Thymus (tissue), 11 donors: ENCODE data around the gene PAGR1. TPM values are rescaled to one million over a fixed set of nuclear protein-coding genes. Genes with fewer than 3 reads are reported as not detected.

ENCODE experiments used
- DNase-seq, 9 donors: peaks; one replicate each; pipeline ENCODE4 v3.0.0-alpha.2; 2013; ENCODE audit warnings: low spot score in 9 of 9, low read depth in 6 of 9, missing footprints in 1 of 9
- H3K27ac ChIP-seq, 2 donors: one replicate each; pipeline ENCODE4 v1.5.1; 2013; ENCODE audit warnings: control low read depth in 1 of 2, low read depth in 1 of 2, low read length in 1 of 2, mild to moderate bottlenecking in 1 of 2, moderate library complexity in 1 of 2
- H3K27me3 ChIP-seq, 2 donors: one replicate each; pipeline ENCODE4 v1.5.1; 2013; ENCODE audit warnings: low read length in 1 of 2; ENCODE audit not compliant: control insufficient read depth in 2 of 2, insufficient read depth in 1 of 2
- H3K36me3 ChIP-seq, 2 donors: one replicate each; pipeline ENCODE4 v1.5.1; 2013; ENCODE audit warnings: low read length in 1 of 2, mild to moderate bottlenecking in 1 of 2, moderate library complexity in 1 of 2; ENCODE audit not compliant: control insufficient read depth in 2 of 2, insufficient read depth in 2 of 2
- H3K4me1 ChIP-seq, 2 donors: one replicate each; pipeline ENCODE4 v1.5.1; 2013; ENCODE audit warnings: low read length in 2 of 2; ENCODE audit not compliant: control insufficient read depth in 2 of 2, insufficient read depth in 2 of 2
- H3K4me3 ChIP-seq, 2 donors: one replicate each; pipeline ENCODE4 v1.5.1; 2013; ENCODE audit warnings: low read length in 2 of 2, control low read depth in 1 of 2, mild to moderate bottlenecking in 1 of 2
- H3K9me3 ChIP-seq, 2 donors: one replicate each; pipeline ENCODE4 v1.5.1; 2013; ENCODE audit warnings: low read length in 1 of 2, mild to moderate bottlenecking in 1 of 2; ENCODE audit not compliant: control insufficient read depth in 2 of 2, insufficient read depth in 1 of 2
- WGBS: extraction: QIAGEN DNeasy Blood & Tissue Kit; methylation state at CpG from one replicate; pipeline ENCODE4 v1.1.7; 2013; 5-methylcytosine and 5-hydroxymethylcytosine counted together
- polyA plus RNA-seq: library from polyadenylated mRNA; stranded (reverse); fragments of 200-250 nt; gene quantifications from one replicate; pipeline ENCODE4 v1.2.3, GENCODE V29; 2013
- total RNA-seq: library from RNA; stranded (reverse); fragments of 120-200 nt; gene quantifications from one replicate; pipeline ENCODE4 v1.2.4, GENCODE V29; 2013
- donor health status: healthy.

The PAGR1 gene
- total and polyA plus RNA-seq, 2 donors: 36.0 to 44.4 TPM

DNA sequence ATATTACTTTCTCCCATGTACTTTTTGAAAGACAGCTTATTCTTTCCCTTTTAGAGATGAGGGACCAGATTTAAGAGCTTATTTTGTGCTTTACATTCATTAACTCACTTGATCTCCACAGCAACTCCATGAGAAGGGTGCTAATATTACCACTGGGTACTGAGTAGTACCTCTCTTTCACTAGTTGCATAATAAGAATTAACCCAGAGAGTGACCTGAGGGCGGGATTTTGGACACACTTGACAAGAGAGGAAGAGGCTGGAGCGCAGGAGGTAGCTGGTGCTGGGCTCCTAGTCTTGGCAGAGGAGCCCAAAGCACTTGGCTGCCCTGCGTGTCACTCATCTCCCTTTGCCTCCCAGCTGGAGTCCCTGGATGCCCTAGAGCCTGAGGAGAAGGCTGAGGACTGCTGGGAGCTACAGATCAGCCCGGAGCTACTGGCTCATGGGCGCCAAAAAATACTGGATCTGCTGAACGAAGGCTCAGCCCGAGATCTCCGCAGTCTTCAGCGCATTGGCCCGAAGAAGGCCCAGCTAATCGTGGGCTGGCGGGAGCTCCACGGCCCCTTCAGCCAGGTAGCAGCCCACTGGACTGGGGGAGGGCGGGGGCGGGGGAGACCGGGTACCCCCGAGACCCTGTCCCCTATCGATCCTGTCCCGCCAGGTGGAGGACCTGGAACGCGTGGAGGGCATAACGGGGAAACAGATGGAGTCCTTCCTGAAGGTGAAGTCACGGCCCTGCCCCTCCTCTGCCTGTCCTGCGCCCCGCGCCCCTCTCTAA lies 11.3 kb upstream of the PAGR1 start:
- Histone ChIP-seq H3K36me3 (peaks cover 37 to 71% of the 10 kb centered on the region in 2 donors), H3K4me1 (peaks cover 20 to 40% of the 10 kb centered on the region in 2 donors), H3K4me3 (peak overlapping the region; percentile 80 to 86), H3K9me3 (no peaks in the 10 kb centered on the region), H3K27ac (peak overlapping the region; percentile 98), H3K27me3 (no peaks in the 10 kb centered on the region)
- peak in 1 of 9 donors; percentile 36 for DNase-seq
- 28% methylated on average over 26 of the region's 26 CpGs for WGBS

DNA sequence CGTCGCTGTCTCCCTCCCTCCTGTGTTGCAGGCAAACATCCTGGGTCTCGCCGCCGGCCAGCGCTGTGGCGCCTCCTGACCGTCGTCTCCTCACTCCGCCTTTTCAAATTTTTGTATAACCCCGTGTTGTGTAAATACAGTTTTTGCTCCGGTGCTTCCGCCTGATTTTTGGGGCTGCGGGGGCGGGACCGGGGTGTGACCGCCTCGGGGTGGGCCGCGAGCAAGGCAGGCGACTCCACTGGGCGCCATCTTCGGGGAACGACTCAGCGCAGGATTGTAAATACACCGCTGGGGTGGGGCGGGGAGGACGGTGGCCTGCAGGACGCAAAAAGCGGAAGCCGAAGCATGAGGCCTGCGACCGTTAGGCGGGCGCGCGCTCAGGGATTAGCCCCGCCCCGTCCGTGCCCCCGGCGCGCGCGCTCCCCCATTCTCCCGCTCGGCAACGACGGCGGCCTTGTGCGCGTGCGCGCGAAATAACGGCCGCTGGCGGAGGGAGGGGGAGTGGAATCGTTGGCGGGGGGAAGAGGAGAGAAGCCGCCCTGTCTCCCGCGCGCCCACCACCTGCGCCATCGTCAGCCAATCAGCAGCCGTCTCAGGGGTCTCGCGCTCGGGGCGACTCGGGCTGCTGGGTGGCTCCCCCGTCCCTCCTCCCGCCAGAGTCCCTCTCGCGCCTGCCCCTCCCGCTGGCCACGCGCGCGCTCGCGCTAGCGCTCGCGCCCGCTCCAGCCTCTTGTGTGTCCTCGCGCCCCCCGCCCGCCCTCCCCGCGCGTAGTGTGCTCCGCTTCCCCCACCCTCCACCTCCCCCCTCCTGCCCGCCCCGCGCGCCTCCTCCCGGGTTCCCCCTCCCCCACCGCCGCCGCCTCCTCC lies 10.5 kb upstream of the PAGR1 start:
- under 1% methylated on average over 97 of the region's 103 CpGs for WGBS
- peaks cover 40 to 75% of the 10 kb centered on the region in 2 donors for H3K36me3 ChIP-seq
- peak; percentile 87 to 99 (median 97) for DNase-seq
- H3K27me3 ChIP-seq: peaks cover 0 to 5% of the 10 kb centered on the region in 2 donors
- peak overlapping the region; percentile 80 to 86 for H3K4me3 ChIP-seq
- H3K27ac ChIP-seq: peak overlapping the region; percentile 98
- H3K9me3 ChIP-seq: no peaks in the 10 kb centered on the region
- H3K4me1 ChIP-seq: peaks cover 26 to 48% of the 10 kb centered on the region in 2 donors

DNA sequence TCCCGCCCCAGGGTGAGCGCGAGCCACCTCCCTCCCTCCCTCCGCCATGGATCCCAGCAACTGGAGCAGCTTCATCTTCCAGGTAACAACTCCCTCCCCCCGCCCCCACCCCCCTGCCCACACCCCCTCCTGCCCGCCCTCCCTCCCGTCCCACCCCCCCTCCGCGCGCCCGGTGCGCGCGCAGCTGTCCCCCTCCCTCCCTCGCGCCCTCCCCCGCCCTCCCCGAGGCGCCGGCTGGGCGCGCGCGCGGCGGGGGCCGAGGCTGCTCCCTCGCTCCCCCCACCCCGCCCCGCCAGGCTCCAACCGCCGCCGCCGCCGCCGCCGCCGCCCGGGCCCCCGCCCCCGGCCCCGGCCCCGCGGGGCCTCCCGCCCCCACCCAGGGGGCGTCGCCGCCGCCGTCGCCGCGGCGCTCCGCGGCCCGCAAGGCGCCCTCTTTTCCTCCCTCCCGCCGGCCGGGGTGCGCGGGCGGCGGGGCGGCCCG lies 9.8 kb upstream of the PAGR1 start, which contains the start of gene MAZ:
MAZ (plus strand) TSS at position 431 of the 481 bp plus-strand sequence. CDS start 173 bp downstream, outside the sequence.
- DNase-seq: peak in 3 of 9 donors; percentile 68 to 86 (median 82)
- Histone ChIP-seq H3K9me3 (no peaks in the 10 kb centered on the region), H3K4me1 (peaks cover 30 to 55% of the 10 kb centered on the region in 2 donors), H3K27ac (peak within 1 kb of the TSS; percentile 98), H3K27me3 (peaks cover 0 to 11% of the 10 kb centered on the region in 2 donors), H3K36me3 (peaks cover 37 to 75% of the 10 kb centered on the region in 2 donors), H3K4me3 (peak within 1 kb of the TSS; percentile 80 to 86)
- WGBS: 3% methylated on average over 65 of the region's 67 CpGs

GRCh38 chr16:29806641-29807425 lies 9.1 kb upstream of the PAGR1 start:
- H3K27ac ChIP-seq: peak overlapping the region; percentile 97 to 98
- no peaks in the 10 kb centered on the region for H3K9me3 ChIP-seq
- H3K27me3 ChIP-seq: peaks cover 0 to 18% of the 10 kb centered on the region in 2 donors
- peaks cover 36 to 62% of the 10 kb centered on the region in 2 donors for H3K4me1 ChIP-seq
- under 1% methylated on average over 99 of the region's 99 CpGs for WGBS
- peak in 2 of 9 donors; percentile 52 to 77 for DNase-seq
- peaks cover 30 to 68% of the 10 kb centered on the region in 2 donors for H3K36me3 ChIP-seq
- H3K4me3 ChIP-seq: peak overlapping the region; percentile 70 to 86

GRCh38 chr16:29807426-29808218 lies 8.3 kb upstream of the PAGR1 start:
- H3K4me1 ChIP-seq: peaks cover 41 to 69% of the 10 kb centered on the region in 2 donors
- H3K36me3 ChIP-seq: peaks cover 28 to 60% of the 10 kb centered on the region in 2 donors
- DNase-seq: peak in 8 of 9 donors; percentile 80 to 94 (median 87)
- under 1% methylated on average over 69 of the region's 69 CpGs for WGBS
- peak overlapping the region; percentile 97 to 98 for H3K27ac ChIP-seq
- peak overlapping the region; percentile 70 to 86 for H3K4me3 ChIP-seq
- peaks cover 5 to 26% of the 10 kb centered on the region in 2 donors for H3K27me3 ChIP-seq
- H3K9me3 ChIP-seq: no peaks in the 10 kb centered on the region

DNA sequence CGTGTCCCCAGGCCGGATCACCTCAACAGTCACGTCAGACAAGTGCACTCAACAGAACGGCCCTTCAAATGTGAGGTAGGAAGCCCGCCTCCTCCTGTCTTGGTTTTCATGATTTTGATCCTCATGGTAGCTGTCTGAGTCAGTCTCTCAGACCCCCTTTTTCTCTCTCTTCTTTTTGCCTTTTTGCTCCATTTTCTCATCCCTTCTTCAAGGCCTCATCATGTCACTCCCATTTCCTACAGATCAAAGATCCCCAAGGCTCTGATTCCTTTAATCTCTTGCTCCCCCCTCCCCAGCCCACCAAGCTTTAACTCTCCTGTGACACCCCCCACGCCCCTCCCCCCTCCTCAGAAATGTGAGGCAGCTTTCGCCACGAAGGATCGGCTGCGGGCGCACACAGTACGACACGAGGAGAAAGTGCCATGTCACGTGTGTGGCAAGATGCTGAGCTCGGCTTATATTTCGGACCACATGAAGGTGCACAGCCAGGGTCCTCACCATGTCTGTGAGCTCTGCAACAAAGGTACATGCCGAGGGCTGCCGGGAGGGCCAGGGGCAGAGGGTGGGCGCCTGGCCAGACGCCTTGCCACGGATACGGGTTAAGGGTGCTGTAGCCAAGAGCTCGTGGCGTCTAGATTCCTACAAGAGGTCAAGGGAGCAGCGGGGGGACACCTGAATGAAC lies 7.6 kb upstream of the PAGR1 start:
- DNase-seq: no peak
- peak overlapping the region; percentile 97 to 98 for H3K27ac ChIP-seq
- peaks cover 8 to 33% of the 10 kb centered on the region in 2 donors for H3K27me3 ChIP-seq
- H3K4me3 ChIP-seq: peak overlapping the region; percentile 70 to 86
- peaks cover 43 to 74% of the 10 kb centered on the region in 2 donors for H3K4me1 ChIP-seq
- 70% methylated on average over 25 of the region's 25 CpGs for WGBS
- peaks cover 25 to 53% of the 10 kb centered on the region in 2 donors for H3K36me3 ChIP-seq
- peaks cover 0 to 5% of the 10 kb centered on the region in 2 donors for H3K9me3 ChIP-seq

GRCh38 chr16:29809031-29809747 lies 6.8 kb upstream of the PAGR1 start:
- DNase-seq: no peak
- Histone ChIP-seq H3K9me3 (peaks cover 0 to 5% of the 10 kb centered on the region in 2 donors), H3K4me1 (peaks cover 35 to 75% of the 10 kb centered on the region in 2 donors), H3K27ac (no peak overlapping the region), H3K36me3 (peaks cover 25 to 45% of the 10 kb centered on the region in 2 donors), H3K4me3 (peak overlapping the region; percentile 70 to 86), H3K27me3 (peaks cover 8 to 42% of the 10 kb centered on the region in 2 donors)
- WGBS: 94% methylated on average over 31 of the region's 31 CpGs
